Panc1 (cell line): ENCODE data around the gene SMIM36. TPM values are rescaled to one million over a fixed set of nuclear protein-coding genes. Genes with fewer than 3 reads are reported as not detected.

Source experiments
- ATAC-seq: fragments of 200-7000 bp; cut with Tn5 transposase; 2 replicates; pipeline ENCODE4 v1.9.1; 2020; ENCODE audit warnings: mild to moderate bottlenecking, moderate library complexity
- BruUV-seq: library from RNA; stranded (reverse); fragments of 400-500 nt; replicated peaks from 2 replicates; lab custom pipeline; 2021; lab: Mats Ljungman, UMichigan
- CTCF ChIA-PET: fragments of 300-600 bp; sonication (Branson Sonifier 250); formaldehyde crosslinking; loops from one replicate; lab custom pipeline; 2022; ENCODE audit warnings: antibody characterized with exemption; lab: Charles Lee
- POLR2A ChIA-PET: fragments of 300-600 bp; sonication (Branson Sonifier 250); formaldehyde crosslinking; loops from one replicate; lab custom pipeline; 2022; ENCODE audit warnings: antibody characterized with exemption; lab: Charles Lee
- DNase-seq: peaks from one replicate; pipeline ENCODE4 v3.0.0-alpha.2; 2010; ENCODE audit warnings: low read depth, low spot score
- H3K27ac ChIP-seq: 2 replicates; pipeline ENCODE4 v1.5.1; 2011; ENCODE audit warnings: mild to moderate bottlenecking, low read length, inconsistent platforms
- H3K27me3 ChIP-seq: fragments of 200-500 bp; sonication (Bioruptor generic); 2 replicates; pipeline ENCODE4 v1.6.0; 2014; ENCODE audit warnings: low read length, inconsistent platforms; ENCODE audit not compliant: control insufficient read depth, insufficient read depth
- H3K36me3 ChIP-seq: fragments of 200-500 bp; sonication (Bioruptor generic); 2 replicates; pipeline ENCODE4 v1.5.1; 2014; ENCODE audit warnings: inconsistent platforms, mild to moderate bottlenecking, low read length, moderate library complexity; ENCODE audit not compliant: control insufficient read depth, insufficient read depth
- H3K4me1 ChIP-seq: 2 replicates; pipeline ENCODE4 v1.5.1; 2011; ENCODE audit warnings: inconsistent platforms, mild to moderate bottlenecking, low read length, moderate library complexity; ENCODE audit not compliant: control insufficient read depth, insufficient read depth
- H3K4me3 ChIP-seq, 2 experiments: 2 replicates each; pipeline ENCODE4 v1.5.1; 2011 to 2012; ENCODE audit warnings: low read depth in 2 of 2, low read length in 2 of 2, mild to moderate bottlenecking in 2 of 2, inconsistent platforms in 1 of 2, moderate library complexity in 1 of 2
- H3K9me3 ChIP-seq: fragments of 200-500 bp; sonication (Bioruptor generic); 2 replicates; pipeline ENCODE4 v1.5.1; 2014; ENCODE audit warnings: low read depth, mild to moderate bottlenecking, inconsistent platforms, low read length, moderate library complexity; ENCODE audit not compliant: control insufficient read depth, insufficient read depth
- POLR2AphosphoS5 ChIP-seq: IDR thresholded peaks from 2 replicates; pipeline ENCODE4 v1.6.1; 2012; ENCODE audit warnings: mild to moderate bottlenecking, low read depth, low read length, moderate library complexity
- SIN3A ChIP-seq: IDR thresholded peaks from 2 replicates; pipeline ENCODE4 v1.6.1; 2012; ENCODE audit warnings: low read depth, mild to moderate bottlenecking, low read length, moderate library complexity, borderline replicate concordance; ENCODE audit not compliant: insufficient read depth
- TCF7L2 ChIP-seq: IDR thresholded peaks from 2 replicates; pipeline ENCODE4 v1.6.1; 2011; ENCODE audit warnings: mild to moderate bottlenecking, low read depth, low read length, inconsistent platforms
- in situ Hi-C: cut with HindIII; loops from 2 replicates; pipeline ENCODE4 v1.10.0; 2016; ENCODE audit warnings: low sequenced_read_pairs, low pct_unique_long_range_greater_than_20kb
- intact Hi-C: fragments of 100-400 bp; cut with micrococcal nuclease; formaldehyde crosslinking; loops from one replicate; pipeline ENCODE4 v1.10.0; 2022; ENCODE audit not compliant: unreplicated experiment
- total RNA-seq: library from RNA; stranded (reverse); gene quantifications from one replicate; pipeline ENCODE4 v1.2.1, GENCODE V29; 2021; ENCODE audit not compliant: unreplicated experiment
- TF ChIP-seq, protein P1 (sequence below), 2 experiments: IDR thresholded peaks; 2 replicates each; pipeline ENCODE4 v1.6.1; 2011 to 2012; ENCODE audit warnings: low read depth in 2 of 2, control low read depth in 1 of 2, low read length in 1 of 2, mild to moderate bottlenecking in 1 of 2, moderate library complexity in 1 of 2; ENCODE audit not compliant: insufficient read depth in 1 of 2
- TF ChIP-seq, protein P2 (sequence below): fragments of 450-650 bp; IDR thresholded peaks from 2 replicates; pipeline ENCODE4 v1.5.1; 2017; ENCODE audit warnings: mild to moderate bottlenecking

SMIM36 gene
- total RNA-seq, 1 experiment from 2014 or later: not detected

DNA sequence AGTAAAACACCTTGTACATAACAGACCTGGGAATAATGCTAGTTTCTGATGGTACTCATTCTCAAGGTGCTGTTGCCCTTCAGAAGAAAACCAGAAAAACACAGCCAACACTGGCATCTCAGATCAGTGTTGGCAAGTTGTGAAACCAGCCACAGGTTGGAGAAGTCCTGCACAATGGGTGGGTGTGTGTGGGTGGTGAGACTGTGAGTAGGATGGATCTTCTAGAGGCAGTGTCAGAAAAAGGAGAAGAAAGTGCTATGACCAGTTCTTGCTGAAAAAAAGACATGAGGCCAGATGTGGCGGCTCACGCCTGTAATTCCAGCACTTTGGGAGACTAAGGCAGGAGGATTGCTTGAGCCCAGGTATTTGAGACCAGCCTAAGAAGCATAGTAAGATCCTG, 35.2 kb upstream of the SMIM36 start:
- CTCF ChIA-PET: no interaction called here
- H3K4me3 ChIP-seq: no peak overlapping the region
- TF ChIP-seq, protein P1, sequence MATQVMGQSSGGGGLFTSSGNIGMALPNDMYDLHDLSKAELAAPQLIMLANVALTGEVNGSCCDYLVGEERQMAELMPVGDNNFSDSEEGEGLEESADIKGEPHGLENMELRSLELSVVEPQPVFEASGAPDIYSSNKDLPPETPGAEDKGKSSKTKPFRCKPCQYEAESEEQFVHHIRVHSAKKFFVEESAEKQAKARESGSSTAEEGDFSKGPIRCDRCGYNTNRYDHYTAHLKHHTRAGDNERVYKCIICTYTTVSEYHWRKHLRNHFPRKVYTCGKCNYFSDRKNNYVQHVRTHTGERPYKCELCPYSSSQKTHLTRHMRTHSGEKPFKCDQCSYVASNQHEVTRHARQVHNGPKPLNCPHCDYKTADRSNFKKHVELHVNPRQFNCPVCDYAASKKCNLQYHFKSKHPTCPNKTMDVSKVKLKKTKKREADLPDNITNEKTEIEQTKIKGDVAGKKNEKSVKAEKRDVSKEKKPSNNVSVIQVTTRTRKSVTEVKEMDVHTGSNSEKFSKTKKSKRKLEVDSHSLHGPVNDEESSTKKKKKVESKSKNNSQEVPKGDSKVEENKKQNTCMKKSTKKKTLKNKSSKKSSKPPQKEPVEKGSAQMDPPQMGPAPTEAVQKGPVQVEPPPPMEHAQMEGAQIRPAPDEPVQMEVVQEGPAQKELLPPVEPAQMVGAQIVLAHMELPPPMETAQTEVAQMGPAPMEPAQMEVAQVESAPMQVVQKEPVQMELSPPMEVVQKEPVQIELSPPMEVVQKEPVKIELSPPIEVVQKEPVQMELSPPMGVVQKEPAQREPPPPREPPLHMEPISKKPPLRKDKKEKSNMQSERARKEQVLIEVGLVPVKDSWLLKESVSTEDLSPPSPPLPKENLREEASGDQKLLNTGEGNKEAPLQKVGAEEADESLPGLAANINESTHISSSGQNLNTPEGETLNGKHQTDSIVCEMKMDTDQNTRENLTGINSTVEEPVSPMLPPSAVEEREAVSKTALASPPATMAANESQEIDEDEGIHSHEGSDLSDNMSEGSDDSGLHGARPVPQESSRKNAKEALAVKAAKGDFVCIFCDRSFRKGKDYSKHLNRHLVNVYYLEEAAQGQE (IDR thresholded peaks at IDR 0.05; ENCODE audit: insufficient read depth in 1 of 2, low read depth in 2 of 2, low read length in 1 of 2): no peak
- TF ChIP-seq TCF7L2 (no peak), POLR2AphosphoS5 (no peak), SIN3A (no peak)
- TF ChIP-seq, protein P2, sequence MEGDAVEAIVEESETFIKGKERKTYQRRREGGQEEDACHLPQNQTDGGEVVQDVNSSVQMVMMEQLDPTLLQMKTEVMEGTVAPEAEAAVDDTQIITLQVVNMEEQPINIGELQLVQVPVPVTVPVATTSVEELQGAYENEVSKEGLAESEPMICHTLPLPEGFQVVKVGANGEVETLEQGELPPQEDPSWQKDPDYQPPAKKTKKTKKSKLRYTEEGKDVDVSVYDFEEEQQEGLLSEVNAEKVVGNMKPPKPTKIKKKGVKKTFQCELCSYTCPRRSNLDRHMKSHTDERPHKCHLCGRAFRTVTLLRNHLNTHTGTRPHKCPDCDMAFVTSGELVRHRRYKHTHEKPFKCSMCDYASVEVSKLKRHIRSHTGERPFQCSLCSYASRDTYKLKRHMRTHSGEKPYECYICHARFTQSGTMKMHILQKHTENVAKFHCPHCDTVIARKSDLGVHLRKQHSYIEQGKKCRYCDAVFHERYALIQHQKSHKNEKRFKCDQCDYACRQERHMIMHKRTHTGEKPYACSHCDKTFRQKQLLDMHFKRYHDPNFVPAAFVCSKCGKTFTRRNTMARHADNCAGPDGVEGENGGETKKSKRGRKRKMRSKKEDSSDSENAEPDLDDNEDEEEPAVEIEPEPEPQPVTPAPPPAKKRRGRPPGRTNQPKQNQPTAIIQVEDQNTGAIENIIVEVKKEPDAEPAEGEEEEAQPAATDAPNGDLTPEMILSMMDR: no peak
- no TSS peak for BruUV-seq
- ATAC-seq (no peak), DNase-seq (no peak)
- intact Hi-C loops: no loop called here
- in situ Hi-C loops: no loop called here
- H3K36me3 ChIP-seq: no peaks in the 10 kb centered on the region
- POLR2A ChIA-PET: no interaction called here
- H3K4me1 ChIP-seq: no peaks in the 10 kb centered on the region
- no peaks in the 10 kb centered on the region for H3K9me3 ChIP-seq
- H3K27me3 ChIP-seq: no peaks in the 10 kb centered on the region; the same call in 1 of the 2 replicates
- no peak overlapping the region for H3K27ac ChIP-seq

DNA sequence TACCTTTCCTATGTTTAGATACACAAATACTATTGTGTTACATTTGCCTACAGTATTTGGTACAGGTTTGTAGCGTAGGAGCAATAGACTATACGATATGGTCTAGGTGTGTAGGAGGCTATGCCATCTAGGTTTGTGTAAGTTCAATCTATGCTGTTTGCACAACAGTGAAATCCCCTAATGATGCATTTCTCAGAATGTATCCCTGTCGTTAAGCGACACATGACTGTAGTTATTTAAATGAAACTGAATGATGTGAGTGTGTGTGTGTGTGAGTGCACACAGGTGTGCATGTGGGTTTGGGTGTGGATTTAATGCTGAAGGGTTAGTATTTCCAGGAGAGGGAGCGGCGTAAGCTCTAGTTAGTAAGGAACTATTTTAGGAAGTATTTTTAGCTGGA, 34.6 kb upstream of the SMIM36 start:
- H3K36me3 ChIP-seq: no peaks in the 10 kb centered on the region

More for the DNA sequence above, 34.6 kb upstream of the SMIM36 start:
- no TSS peak for BruUV-seq
- DNase-seq (no peak), ATAC-seq (no peak)
- ChIA-PET CTCF (no interaction called here), POLR2A (no interaction called here)
- no peaks in the 10 kb centered on the region for H3K4me1 ChIP-seq
- H3K4me3 ChIP-seq: no peak overlapping the region
- TF ChIP-seq, protein P2: no peak
- no peak for TF ChIP-seq SIN3A
- TF ChIP-seq POLR2AphosphoS5: no peak
- TF ChIP-seq, protein P1 (IDR thresholded peaks at IDR 0.05; ENCODE audit: insufficient read depth in 1 of 2, low read depth in 2 of 2, low read length in 1 of 2): no peak
- TF ChIP-seq TCF7L2: no peak
- H3K9me3 ChIP-seq: no peaks in the 10 kb centered on the region
- in situ Hi-C loops (no loop called here), intact Hi-C loops (no loop called here)
- no peaks in the 10 kb centered on the region; the same call in 1 of the 2 replicates for H3K27me3 ChIP-seq
- H3K27ac ChIP-seq: no peak overlapping the region
